CD4-positive, alpha-beta T cell (primary cell): ENCODE results near the gene DNASE2B. TPM values are rescaled to one million over a fixed set of nuclear protein-coding genes. Genes with fewer than 3 reads are reported as not detected.

Experiments used
- ATAC-seq: fragments of 200-7000 bp; cut with Tn5 transposase; one replicate; pipeline ENCODE4 v1.10.0; 2022; ENCODE audit warnings: mild to moderate bottlenecking; ENCODE audit not compliant: poor library complexity
- CTCF ChIA-PET: fragments of 350-600 bp; sonication (Branson Sonifier 250); formaldehyde crosslinking; loops from one replicate; lab custom pipeline; 2021; ENCODE audit warnings: antibody characterized with exemption, inconsistent platforms; lab: Charles Lee
- POLR2A ChIA-PET: fragments of 350-600 bp; sonication (Branson Sonifier 250); formaldehyde crosslinking; loops from one replicate; lab custom pipeline; 2021; ENCODE audit warnings: antibody characterized with exemption, inconsistent platforms; lab: Charles Lee
- DNase-seq, 14 experiments: peaks; one replicate each; pipeline ENCODE4 v3.0.0-alpha.2; 2013 to 2020; ENCODE audit warnings: mixed read lengths in 2 of 14
- H3K27ac ChIP-seq, 2 donors: one replicate each; pipeline versions ENCODE4 v1.5.1 to v1.7.0; 2013; ENCODE audit warnings: low read length in 2 of 2, low read depth in 1 of 2, mild to moderate bottlenecking in 1 of 2
- H3K27me3 ChIP-seq, 2 experiments: 1 replicate in 1 of 2; 2 replicates in 1 of 2; pipeline versions ENCODE4 v1.6.1 to v1.7.0; 2013; ENCODE audit warnings: low read length in 2 of 2, control low read depth in 1 of 2, mild to moderate bottlenecking in 1 of 2, moderate library complexity in 1 of 2; ENCODE audit not compliant: insufficient read depth in 2 of 2, control insufficient read depth in 1 of 2
- H3K36me3 ChIP-seq: one replicate; pipeline ENCODE4 v1.6.1; 2013; ENCODE audit warnings: low read length, control low read depth; ENCODE audit not compliant: insufficient read depth
- H3K4me1 ChIP-seq: one replicate; pipeline ENCODE4 v1.6.1; 2013; ENCODE audit warnings: low read length, control low read depth; ENCODE audit not compliant: insufficient read depth
- H3K4me3 ChIP-seq: one replicate; pipeline ENCODE4 v1.5.1; 2013; ENCODE audit warnings: mild to moderate bottlenecking, low read length, moderate library complexity
- H3K9me3 ChIP-seq, 2 experiments: 1 replicate in 1 of 2; 2 replicates in 1 of 2; pipeline versions ENCODE4 v1.6.1 to v1.7.0; 2013; ENCODE audit warnings: low read length in 2 of 2, mild to moderate bottlenecking in 2 of 2, control low read depth in 1 of 2, moderate library complexity in 1 of 2; ENCODE audit not compliant: control insufficient read depth in 1 of 2, insufficient read depth in 1 of 2
- H3K27ac Mint-ChIP-seq: one replicate; pipeline ENCODE4 v1.8.0; 2020; ENCODE audit warnings: mixed read lengths
- H3K27me3 Mint-ChIP-seq: one replicate; pipeline ENCODE4 v1.8.0; 2021; ENCODE audit warnings: mixed read lengths
- H3K36me3 Mint-ChIP-seq: one replicate; pipeline ENCODE4 v1.8.0; 2021; ENCODE audit warnings: low read depth, mixed read lengths
- H3K4me1 Mint-ChIP-seq: one replicate; pipeline ENCODE4 v1.8.0; 2021; ENCODE audit warnings: low read depth, mixed read lengths
- H3K4me3 Mint-ChIP-seq: one replicate; pipeline ENCODE4 v1.8.0; 2020; ENCODE audit warnings: mild to moderate bottlenecking, mixed read lengths
- H3K9me3 Mint-ChIP-seq: one replicate; pipeline ENCODE4 v1.8.0; 2020; ENCODE audit warnings: mixed read lengths
- intact Hi-C, 2 experiments: fragments of 100-400 bp; cut with DNase I in 1 of 2; cut with micrococcal nuclease in 1 of 2; formaldehyde crosslinking; loops; one replicate each; pipeline versions ENCODE4 v1.15.1 to v1.9.0; 2023 to 2025; cut with DNase I, micrococcal nuclease
- total RNA-seq, 174 experiments: library from RNA in 2 of 174; stranded (reverse) in 2 of 174; gene quantifications; one replicate each; pipeline ENCODE4 v1.2.3 and lab custom pipeline; 2021 to 2026
- TF ChIP-seq, protein P1 (sequence below): fragments of 200-600 bp; IDR thresholded peaks from one replicate; pipeline ENCODE4 v1.8.0; 2022; ENCODE audit warnings: antibody characterized with exemption, mild to moderate bottlenecking

The DNASE2B gene
- total RNA-seq, 2 experiments from 2014 or later: not detected

DNA sequence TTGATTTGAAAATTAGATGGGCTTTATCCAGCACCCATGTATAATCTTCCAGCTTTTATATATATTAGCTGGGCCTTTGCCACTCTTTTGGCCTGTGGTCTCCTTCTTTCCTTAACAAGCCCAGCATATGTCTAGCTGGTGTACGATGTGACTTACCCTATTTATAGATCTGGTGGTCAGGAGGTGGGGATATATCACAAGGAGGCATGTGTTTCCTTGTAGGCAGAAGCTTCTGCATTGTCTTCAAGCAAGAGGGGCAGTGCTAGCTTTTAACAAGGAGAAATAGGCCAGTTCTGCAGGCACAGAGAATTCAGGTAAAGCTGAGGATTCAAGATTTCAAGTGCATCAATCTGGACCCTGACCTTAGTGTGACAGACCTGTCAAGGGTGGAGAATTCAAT lies 38.0 kb upstream of the DNASE2B start:
- Mint-ChIP-seq H3K27ac (no peak overlapping the region), H3K4me1 (peaks cover 5% of the 10 kb centered on the region), H3K36me3 (no peaks in the 10 kb centered on the region), H3K4me3 (no peak overlapping the region), H3K27me3 (no peaks in the 10 kb centered on the region), H3K9me3 (peaks cover 6% of the 10 kb centered on the region)
- ATAC-seq (no peak), DNase-seq (no peak)
- Histone ChIP-seq H3K4me1 (no peaks in the 10 kb centered on the region), H3K4me3 (no peak overlapping the region), H3K9me3 (no peaks in the 10 kb centered on the region), H3K36me3 (no peaks in the 10 kb centered on the region), H3K27ac (no peak overlapping the region), H3K27me3 (no peaks in the 10 kb centered on the region)
- intact Hi-C loops: no loop called here
- TF ChIP-seq, protein P1, sequence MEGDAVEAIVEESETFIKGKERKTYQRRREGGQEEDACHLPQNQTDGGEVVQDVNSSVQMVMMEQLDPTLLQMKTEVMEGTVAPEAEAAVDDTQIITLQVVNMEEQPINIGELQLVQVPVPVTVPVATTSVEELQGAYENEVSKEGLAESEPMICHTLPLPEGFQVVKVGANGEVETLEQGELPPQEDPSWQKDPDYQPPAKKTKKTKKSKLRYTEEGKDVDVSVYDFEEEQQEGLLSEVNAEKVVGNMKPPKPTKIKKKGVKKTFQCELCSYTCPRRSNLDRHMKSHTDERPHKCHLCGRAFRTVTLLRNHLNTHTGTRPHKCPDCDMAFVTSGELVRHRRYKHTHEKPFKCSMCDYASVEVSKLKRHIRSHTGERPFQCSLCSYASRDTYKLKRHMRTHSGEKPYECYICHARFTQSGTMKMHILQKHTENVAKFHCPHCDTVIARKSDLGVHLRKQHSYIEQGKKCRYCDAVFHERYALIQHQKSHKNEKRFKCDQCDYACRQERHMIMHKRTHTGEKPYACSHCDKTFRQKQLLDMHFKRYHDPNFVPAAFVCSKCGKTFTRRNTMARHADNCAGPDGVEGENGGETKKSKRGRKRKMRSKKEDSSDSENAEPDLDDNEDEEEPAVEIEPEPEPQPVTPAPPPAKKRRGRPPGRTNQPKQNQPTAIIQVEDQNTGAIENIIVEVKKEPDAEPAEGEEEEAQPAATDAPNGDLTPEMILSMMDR: no peak
- ChIA-PET POLR2A (no interaction called here), CTCF (no interaction called here)

DNA sequence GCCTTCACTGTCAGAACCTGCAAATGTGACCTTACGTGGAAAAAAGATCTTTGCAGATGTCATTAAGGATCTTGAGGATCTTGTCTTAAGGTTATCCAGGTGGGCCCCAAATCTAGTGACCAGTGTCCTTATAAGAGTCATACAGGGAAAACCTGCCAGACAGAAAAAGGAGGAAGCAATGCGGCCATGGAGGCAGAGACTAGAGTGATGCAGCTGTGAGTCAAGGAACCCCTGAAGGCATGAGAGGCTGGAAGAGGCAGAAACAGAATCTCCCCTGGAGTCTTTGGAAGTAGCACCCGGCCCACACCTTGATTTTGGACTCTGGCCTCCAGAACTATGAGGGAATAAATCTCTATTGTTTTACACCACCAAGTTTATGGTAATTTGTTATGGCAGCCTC lies 36.5 kb upstream of the DNASE2B start:
- Mint-ChIP-seq H3K27ac (no peak overlapping the region), H3K36me3 (no peaks in the 10 kb centered on the region)

DNA sequence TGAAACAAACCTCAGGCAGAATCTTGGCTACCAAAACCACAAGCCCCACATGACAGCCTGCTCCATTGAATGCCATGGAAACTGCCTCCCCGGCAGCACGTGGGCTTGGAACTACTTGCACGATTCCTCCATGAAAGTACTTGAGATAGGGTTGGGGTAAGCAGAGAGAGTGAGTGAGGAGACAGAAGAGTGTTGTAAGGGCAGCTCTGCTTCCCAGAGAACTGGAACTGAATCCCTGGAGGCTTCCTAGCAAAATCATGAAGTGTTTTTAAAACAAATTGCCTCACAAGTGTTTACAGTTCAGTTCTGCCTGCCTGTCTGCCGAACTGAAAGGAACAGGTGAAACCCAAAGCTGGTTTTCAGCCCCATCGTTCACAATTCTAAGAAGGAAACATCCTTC lies 35.3 kb upstream of the DNASE2B start:
- no peak overlapping the region for H3K4me3 Mint-ChIP-seq
- H3K27me3 ChIP-seq: no peaks in the 10 kb centered on the region
- ChIA-PET CTCF (no interaction called here), POLR2A (no interaction called here)
- H3K4me1 ChIP-seq: no peaks in the 10 kb centered on the region
- DNase-seq (no peak), ATAC-seq (no peak)
- H3K36me3 ChIP-seq: no peaks in the 10 kb centered on the region
- intact Hi-C loops: no loop called here
- peaks cover under 1% of the 10 kb centered on the region for H3K9me3 Mint-ChIP-seq
- H3K4me1 Mint-ChIP-seq: peaks cover 5% of the 10 kb centered on the region
- H3K27ac Mint-ChIP-seq: no peak overlapping the region
- no peaks in the 10 kb centered on the region for H3K36me3 Mint-ChIP-seq
- H3K27ac ChIP-seq: no peak overlapping the region
- H3K4me3 ChIP-seq: no peak overlapping the region
- TF ChIP-seq, protein P1: no peak
- H3K9me3 ChIP-seq: no peaks in the 10 kb centered on the region
- H3K27me3 Mint-ChIP-seq: no peaks in the 10 kb centered on the region

More for the DNA sequence above, 36.5 kb upstream of the DNASE2B start:
- Histone ChIP-seq H3K27me3 (no peaks in the 10 kb centered on the region), H3K36me3 (no peaks in the 10 kb centered on the region), H3K27ac (no peak overlapping the region), H3K4me1 (no peaks in the 10 kb centered on the region), H3K9me3 (no peaks in the 10 kb centered on the region), H3K4me3 (no peak overlapping the region)
- Mint-ChIP-seq H3K27me3 (no peaks in the 10 kb centered on the region), H3K4me3 (no peak overlapping the region), H3K9me3 (peaks cover 5% of the 10 kb centered on the region), H3K4me1 (peaks cover 5% of the 10 kb centered on the region)
- DNase-seq (no peak), ATAC-seq (no peak)
- ChIA-PET POLR2A (no interaction called here), CTCF (no interaction called here)
- TF ChIP-seq, protein P1: no peak
- intact Hi-C loops: no loop called here
